ENCODE measurements around the gene MAPK10. TPM values are rescaled to one million over a fixed set of nuclear protein-coding genes. Genes with fewer than 3 reads are reported as not detected.

Gene MAPK10
- total and polyA plus RNA-seq, 2 of the 8 experiments (the other 6 are each of a cell fraction or from before 2014, with no cell fraction given), result 2.5 to 3.1 TPM

GRCh38 chr4:86250619-86251018, 109.2 kb downstream of the MAPK10 start:
- Histone ChIP-seq H3K79me2 (ENCODE audit: control insufficient read depth in 1 of 2, insufficient read depth in 2 of 2, low read length in 2 of 2) (no peaks in the 10 kb centered on the region), H2BK12ac (ENCODE audit: low read depth, low read length) (no peak overlapping the region), H3K4me1 (replicated peaks in 1 of 4; ENCODE audit: control insufficient read depth in 3 of 4, insufficient read depth in 4 of 4, low read length in 3 of 4) (no peaks in the 10 kb centered on the region), H4K8ac (ENCODE audit: extremely low read depth, insufficient read depth, low read length) (no peak overlapping the region), H2BK15ac (ENCODE audit: low read length) (no peak overlapping the region), H3K14ac (ENCODE audit: insufficient read length) (no peak overlapping the region), H4K91ac (replicated peaks; ENCODE audit: insufficient read length, low read length) (no peak overlapping the region), H2BK120ac (replicated peaks; ENCODE audit: low read depth, low read length) (no peak overlapping the region), H3K4ac (replicated peaks; ENCODE audit: insufficient read length, low read depth, low read length) (no peak overlapping the region), H3K9ac (replicated peaks in 1 of 4; ENCODE audit: extremely low read depth in 1 of 4, low read depth in 3 of 4, low read length in 3 of 4) (no peak overlapping the region), H3K27ac (ENCODE audit: low read depth, low read length) (no peak overlapping the region), H4K5ac (ENCODE audit: insufficient read length, low read depth, low read length) (no peak overlapping the region), H3K9me3 (ENCODE audit: insufficient read depth in 2 of 2, low read depth in 1 of 2, low read length in 1 of 2) (no peaks in the 10 kb centered on the region), H3K23me2 (ENCODE audit: low read depth, low read length) (no peaks in the 10 kb centered on the region), H2AK5ac (ENCODE audit: low read depth, low read length) (no peak overlapping the region), H3K36me3 (ENCODE audit: control insufficient read depth in 2 of 4, insufficient read depth in 4 of 4, low read length in 3 of 4) (no peaks in the 10 kb centered on the region), H2BK5ac (ENCODE audit: low read depth, low read length) (no peak overlapping the region), H3K4me3 (ENCODE audit: extremely low read depth in 1 of 4, insufficient read depth in 2 of 4, low read depth in 3 of 4, low read length in 4 of 4) (no peak overlapping the region), H3K56ac (replicated peaks; ENCODE audit: insufficient read length, low read depth, low read length) (no peak overlapping the region), H3K23ac (ENCODE audit: insufficient read length) (no peak overlapping the region), H4K20me1 (replicated peaks in 1 of 2; ENCODE audit: control insufficient read depth in 1 of 2, insufficient read depth in 2 of 2, low read length in 2 of 2) (no peaks in the 10 kb centered on the region), H2AFZ (ENCODE audit: low read length) (no peak overlapping the region), H2BK20ac (ENCODE audit: low read length) (no peak overlapping the region), H3K18ac (ENCODE audit: extremely low read depth, low read length) (no peak overlapping the region), H3K4me2 (ENCODE audit: insufficient read depth in 1 of 2, low read depth in 2 of 2, low read length in 2 of 2) (no peak overlapping the region), H3K79me1 (ENCODE audit: low read depth, low read length) (no peaks in the 10 kb centered on the region), H3K27me3 (replicated peaks in 1 of 4; ENCODE audit: control insufficient read depth in 3 of 4, extremely low read depth in 1 of 4, insufficient read depth in 3 of 4, low read length in 3 of 4) (no peaks in the 10 kb centered on the region)
- DNase-seq (ENCODE audit: low read depth in 1 of 2, low spot score in 2 of 2) (no peak), FAIRE-seq (no peak)
- CTCF ChIA-PET (ENCODE audit: partially characterized antibody), result no interaction called here
- TF ChIP-seq RXRA (IDR thresholded peaks at IDR 0.05; ENCODE audit: insufficient read depth, low read depth, low read length), result no peak
- no peak for TF ChIP-seq MAFK (IDR thresholded peaks at IDR 0.05; ENCODE audit: low read depth, low read length)
- no peak for TF ChIP-seq ATF2 (IDR thresholded peaks at IDR 0.05; ENCODE audit: low read length)
- TF ChIP-seq NRF1 (IDR thresholded peaks at IDR 0.05; ENCODE audit: low read depth, low read length), result no peak
- TF ChIP-seq BCL11A (IDR thresholded peaks at IDR 0.05; ENCODE audit: low read depth in 2 of 2, low read length in 2 of 2), result no peak
- TF ChIP-seq PHF8 (conservative IDR thresholded peaks at IDR 0.05; ENCODE audit: low read depth, low read length), result no peak
- no peak for TF ChIP-seq YY1 (IDR thresholded peaks at IDR 0.05; ENCODE audit: low read depth, low read length)
- 83% methylated on average over 1 of the region's 1 CpG; no CpG with 5 or more reads in 1 of the 2 experiments for WGBS, 2 experiments (ENCODE audit: extremely low coverage in 1 of 2, insufficient coverage in 1 of 2, insufficient read length in 1 of 2, insufficient replicate concordance in 2 of 2, low coverage in 1 of 2, low lambda C conversion rate in 2 of 2, missing lambda C conversion rate in 1 of 2)
- POLR2A ChIA-PET (ENCODE audit: partially characterized antibody), result no interaction called here
